GM12864 (cell line): ENCODE results near the gene ARPC1A.

Experiments used
- DNase-seq: peaks from one replicate; pipeline ENCODE4 v3.0.0-alpha.2; 2011; ENCODE audit warnings: low read depth
- H3K4me3 ChIP-seq: 2 replicates; pipeline ENCODE4 v1.5.1; 2011; ENCODE audit warnings: mild to moderate bottlenecking, low read depth, low read length, control low read depth
- CTCF ChIP-seq: IDR thresholded peaks from 2 replicates; pipeline ENCODE4 v1.5.1; 2011; ENCODE audit warnings: low read depth, mild to moderate bottlenecking, moderate library complexity, low read length, control low read depth, inconsistent platforms; ENCODE audit errors: missing control alignments

ARPC1A gene

GRCh38 chr7:99362801-99363200 is 37.1 kb downstream of the ARPC1A start:
- no peak for TF ChIP-seq CTCF
- DNase-seq, result no peak
- no peak overlapping the region for H3K4me3 ChIP-seq

GRCh38 chr7:99363286-99363685 is 37.6 kb downstream of the ARPC1A start:
- no peak for DNase-seq
- no peak overlapping the region for H3K4me3 ChIP-seq
- TF ChIP-seq CTCF, result no peak

- DNase-seq, result no peak
- H3K4me3 ChIP-seq, result no peak overlapping the region
- TF ChIP-seq CTCF, result peak; percentile 67
These were observed 39.8 kb downstream of the ARPC1A start for GRCh38 chr7:99365318-99366141.

GRCh38 chr7:99366646-99367045 is 40.9 kb downstream of the ARPC1A start:
- no peak overlapping the region for H3K4me3 ChIP-seq
- no peak for DNase-seq
- TF ChIP-seq CTCF, result no peak

- no peak for DNase-seq
- TF ChIP-seq CTCF, result no peak
- H3K4me3 ChIP-seq, result no peak overlapping the region
These were observed 43.2 kb downstream of the ARPC1A start for GRCh38 chr7:99368750-99369389.

GRCh38 chr7:99369767-99370391 is 44.2 kb downstream of the ARPC1A start:
- DNase-seq, result no peak
- H3K4me3 ChIP-seq, result no peak overlapping the region
- TF ChIP-seq CTCF, result no peak
